Type B pancreatic cell (in vitro differentiated cells): ENCODE measurements around the gene CC2D2B. TPM values are rescaled to one million over a fixed set of nuclear protein-coding genes. Genes with fewer than 3 reads are reported as not detected.
"Not testable (repeated sequence)": the region's sequence is repeated elsewhere in the genome, so short reads cannot be mapped to it uniquely, and the experiment has no call there.

Experiments
- DNase-seq: peaks from one replicate; pipeline ENCODE4 v3.0.0; 2021; ENCODE audit warnings: mixed read lengths; ENCODE audit not compliant: unreplicated experiment; ENCODE audit errors: extremely low spot score
- H3K27ac Mint-ChIP-seq: 2 replicates; pipeline ENCODE4 v1.8.0; 2021; ENCODE audit warnings: mild to moderate bottlenecking, mixed read lengths
- H3K27me3 Mint-ChIP-seq: 2 replicates; pipeline ENCODE4 v1.8.0; 2021; ENCODE audit warnings: mixed read lengths
- H3K36me3 Mint-ChIP-seq: 2 replicates; pipeline ENCODE4 v1.8.0; 2021; ENCODE audit warnings: mixed read lengths
- H3K4me1 Mint-ChIP-seq: one replicate; pipeline ENCODE4 v1.8.0; 2021; ENCODE audit warnings: mixed read lengths; ENCODE audit not compliant: unreplicated experiment
- H3K4me3 Mint-ChIP-seq: 2 replicates; pipeline ENCODE4 v1.8.0; 2021; ENCODE audit warnings: mild to moderate bottlenecking, mixed read lengths
- H3K9me3 Mint-ChIP-seq: 2 replicates; pipeline ENCODE4 v1.8.0; 2021; ENCODE audit warnings: mixed read lengths
- CTCF ChIP-seq: fragments of 200-600 bp; sonication (generic); conservative IDR thresholded peaks from 2 replicates; pipeline ENCODE4 v1.5.0; 2021; ENCODE audit warnings: antibody characterized with exemption, mild to moderate bottlenecking
- total RNA-seq: library from RNA; stranded (reverse); gene quantifications from 2 replicates; pipeline ENCODE4 v1.2.1, GENCODE V29; 2021; ENCODE audit warnings: low replicate concordance

CC2D2B gene
- total RNA-seq, 1 donor from 2014 or later: 0.34 TPM

DNA sequence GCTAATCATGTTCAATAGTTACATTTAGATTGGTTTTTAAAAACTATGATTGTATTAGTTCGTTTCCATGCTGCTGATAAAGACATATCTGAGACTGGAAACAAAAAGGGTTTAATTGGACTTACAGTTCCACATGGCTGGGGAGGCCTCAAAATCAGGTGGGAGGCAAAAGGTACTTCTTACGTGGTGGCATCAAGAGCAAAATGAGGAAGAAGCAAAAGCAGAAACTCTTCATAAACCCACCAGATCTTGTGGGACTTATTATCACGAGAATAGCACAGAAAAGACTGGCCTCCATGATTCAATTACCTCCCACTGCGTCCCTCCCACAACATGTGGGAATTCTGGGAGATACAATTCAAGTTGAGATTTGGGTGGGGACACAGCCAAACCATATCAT lies 34.1 kb upstream of the CC2D2B start:
- H3K27ac Mint-ChIP-seq: no peak overlapping the region
- no peak for TF ChIP-seq CTCF
- no peaks in the 10 kb centered on the region for H3K4me1 Mint-ChIP-seq
- DNase-seq: no peak
- H3K27me3 Mint-ChIP-seq: no peaks in the 10 kb centered on the region
- peaks cover 48% of the 10 kb centered on the region for H3K36me3 Mint-ChIP-seq
- H3K4me3 Mint-ChIP-seq: no peak overlapping the region
- no peaks in the 10 kb centered on the region for H3K9me3 Mint-ChIP-seq

GRCh38 chr10:95874783-95875182 lies 33.0 kb upstream of the CC2D2B start:
- not testable (repeated sequence) for H3K27ac Mint-ChIP-seq, H3K4me1 Mint-ChIP-seq, H3K4me3 Mint-ChIP-seq, DNase-seq, H3K27me3 Mint-ChIP-seq, H3K9me3 Mint-ChIP-seq
- H3K36me3 Mint-ChIP-seq: peaks cover 48% of the 10 kb centered on the region

GRCh38 chr10:95876756-95877155 lies 31.0 kb upstream of the CC2D2B start:
- H3K4me3 Mint-ChIP-seq: no peak overlapping the region
- H3K27ac Mint-ChIP-seq: no peak overlapping the region
- no peak for DNase-seq
- no peaks in the 10 kb centered on the region for H3K27me3 Mint-ChIP-seq
- TF ChIP-seq CTCF: no peak
- H3K4me1 Mint-ChIP-seq: no peaks in the 10 kb centered on the region
- H3K36me3 Mint-ChIP-seq: peaks cover 41% of the 10 kb centered on the region
- H3K9me3 Mint-ChIP-seq: no peaks in the 10 kb centered on the region

DNA sequence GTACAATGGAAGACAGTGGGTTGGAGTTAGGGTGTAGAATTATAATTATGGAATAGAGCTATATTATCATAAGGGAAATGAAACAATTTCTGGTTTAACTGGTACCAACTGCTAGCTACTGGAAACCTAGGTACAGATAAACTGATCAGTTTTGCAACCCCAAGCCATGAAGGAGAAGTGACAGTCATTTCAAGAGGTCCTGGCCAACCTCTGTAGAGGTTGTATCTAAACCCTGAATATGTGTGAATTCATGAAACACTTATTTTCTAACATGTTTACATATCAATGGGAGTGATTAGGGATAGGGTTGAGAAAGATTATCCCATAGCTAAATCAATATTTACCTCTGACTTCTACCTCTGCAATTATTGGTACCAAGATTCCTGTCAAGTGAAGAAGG lies 29.9 kb upstream of the CC2D2B start:
- H3K4me1 Mint-ChIP-seq: no peaks in the 10 kb centered on the region
- H3K4me3 Mint-ChIP-seq: no peak overlapping the region
- no peaks in the 10 kb centered on the region for H3K27me3 Mint-ChIP-seq
- DNase-seq: no peak
- peaks cover 34% of the 10 kb centered on the region for H3K36me3 Mint-ChIP-seq
- no peak for TF ChIP-seq CTCF
- H3K27ac Mint-ChIP-seq: no peak overlapping the region
- H3K9me3 Mint-ChIP-seq: no peaks in the 10 kb centered on the region

DNA sequence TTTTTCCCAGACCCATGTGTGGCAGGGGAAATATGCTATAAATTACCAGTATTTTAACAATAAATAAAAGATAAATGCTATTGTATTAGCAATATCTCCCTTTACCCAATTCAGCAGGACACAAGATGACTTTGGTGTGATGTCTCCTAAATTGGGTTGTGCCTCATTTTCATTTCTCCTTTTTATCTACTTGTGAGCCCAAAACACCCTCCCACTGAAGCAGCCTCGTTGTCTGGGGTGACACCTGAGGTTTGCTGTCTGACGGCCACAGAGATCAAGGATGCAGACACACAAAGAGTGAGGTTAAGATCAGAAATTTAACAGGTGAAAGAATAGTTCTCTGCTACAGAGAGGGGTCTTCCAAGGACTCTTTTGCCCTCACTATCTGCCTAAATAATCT lies 27.1 kb upstream of the CC2D2B start:
- Mint-ChIP-seq H3K27ac (no peak overlapping the region), H3K27me3 (no peaks in the 10 kb centered on the region), H3K36me3 (peaks cover 13% of the 10 kb centered on the region), H3K9me3 (no peaks in the 10 kb centered on the region), H3K4me1 (no peaks in the 10 kb centered on the region), H3K4me3 (no peak overlapping the region)
- TF ChIP-seq CTCF: no peak
- DNase-seq: no peak

DNA sequence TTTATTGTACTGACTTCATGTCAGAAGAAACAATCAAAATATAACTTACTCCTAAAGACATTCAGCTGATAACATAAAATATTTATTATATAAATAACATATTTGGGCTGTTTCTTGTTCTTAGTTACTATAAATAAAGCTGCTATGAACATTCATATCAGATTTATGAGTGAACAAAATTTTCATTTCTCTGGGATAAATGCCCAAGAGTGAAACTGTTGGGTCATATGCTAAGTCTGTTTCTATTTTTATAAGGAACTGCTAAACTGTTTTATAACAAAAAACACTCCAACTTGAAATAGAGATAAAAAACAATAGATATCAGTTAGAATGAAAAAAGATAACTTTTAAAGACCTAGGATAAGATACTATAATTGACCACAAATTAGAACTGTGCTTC lies 26.5 kb upstream of the CC2D2B start:
- Mint-ChIP-seq H3K4me1 (no peaks in the 10 kb centered on the region), H3K9me3 (no peaks in the 10 kb centered on the region), H3K4me3 (no peak overlapping the region), H3K27me3 (no peaks in the 10 kb centered on the region), H3K27ac (no peak overlapping the region), H3K36me3 (peaks cover 11% of the 10 kb centered on the region)
- TF ChIP-seq CTCF: no peak
- no peak for DNase-seq
